ENCODE measurements around the gene C4BPA. TPM values are rescaled to one million over a fixed set of nuclear protein-coding genes. Genes with fewer than 3 reads are reported as not detected.
A peak's percentile ranks its signal among the peaks of the same experiment; 100 is the strongest.

Gene C4BPA
- total and polyA plus RNA-seq, 9 of the 15 experiments (the other 6 are each of a cell fraction or from before 2014, with no cell fraction given) = 0.04 to 0.22 (median 0.11) TPM; not detected in 3

- no peak for TF ChIP-seq ZHX1 (conservative IDR thresholded peaks at IDR 0.05; ENCODE audit: low read length)
- TF ChIP-seq ATF1 (CRISPR knock-in tag; IDR thresholded peaks at IDR 0.05) = no peak
- peak; percentile 54; the same call in 1 of the 2 replicates for TF ChIP-seq ATF1 (tag; IDR thresholded peaks at IDR 0.05)
- TF ChIP-seq CTBP1 (IDR thresholded peaks at IDR 0.05; ENCODE audit: borderline replicate concordance) = peak; percentile 83
- no peak for TF ChIP-seq ARID4B (CRISPR knock-in tag; IDR thresholded peaks at IDR 0.05)
- TF ChIP-seq ZSCAN29 (IDR thresholded peaks at IDR 0.05) = no peak
- no peak for TF ChIP-seq ZBTB5 (IDR thresholded peaks at IDR 0.05)
- TF ChIP-seq ZBTB40 (IDR thresholded peaks at IDR 0.05) = no peak
- TF ChIP-seq ZBTB40 (CRISPR knock-in tag; IDR thresholded peaks at IDR 0.05) = no peak
- TF ChIP-seq SPI1 (IDR thresholded peaks at IDR 0.05; ENCODE audit: borderline replicate concordance, low read depth, low read length) = no peak
Measured at GRCh38 chr1:207084701-207085180, 19.3 kb upstream of the C4BPA start (continued).

Measured in K562 (cell line).